Measurements from ENCODE around the gene PRRC2C.
A peak's percentile ranks its signal among the peaks of the same experiment; 100 is the strongest.

The PRRC2C gene

DNA sequence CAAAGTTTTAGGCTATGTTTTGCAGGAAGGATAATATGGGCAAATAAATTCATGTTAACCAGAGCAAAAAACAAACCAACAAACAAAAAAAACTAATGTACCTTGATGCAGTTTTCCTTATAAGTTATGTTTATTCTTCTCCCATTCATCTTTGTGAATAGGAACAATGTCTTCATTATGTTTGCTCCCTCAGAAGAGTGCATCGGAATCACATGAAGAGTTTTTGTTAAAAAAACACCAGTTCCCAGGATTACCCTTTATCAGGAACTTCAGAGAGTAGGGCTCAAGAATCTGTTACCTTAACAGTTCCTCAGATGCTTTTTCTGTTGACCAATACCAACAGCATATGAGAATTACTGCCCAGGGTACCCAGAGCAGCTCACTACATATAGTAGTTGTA, 14.6 kb upstream of the PRRC2C start:
- Histone ChIP-seq H3K4me2 (ENCODE audit: low read length) (no peak overlapping the region), H2AFZ (no peak overlapping the region), H3K36me3 (ENCODE audit: control insufficient read depth, insufficient read depth, low read length) (no peaks in the 10 kb centered on the region), H3K4me1 (no peaks in the 10 kb centered on the region), H3K27me3 (ENCODE audit: control insufficient read depth, insufficient read depth, low read length) (no peaks in the 10 kb centered on the region), H3K9me3 (ENCODE audit: control insufficient read depth, low read length) (no peaks in the 10 kb centered on the region), H3K9ac (no peak overlapping the region), H3K27ac (no peak overlapping the region), H3K79me2 (no peaks in the 10 kb centered on the region), H3K4me3 (ENCODE audit: low read depth, low read length) (no peak overlapping the region)
- TF ChIP-seq, protein P1, sequence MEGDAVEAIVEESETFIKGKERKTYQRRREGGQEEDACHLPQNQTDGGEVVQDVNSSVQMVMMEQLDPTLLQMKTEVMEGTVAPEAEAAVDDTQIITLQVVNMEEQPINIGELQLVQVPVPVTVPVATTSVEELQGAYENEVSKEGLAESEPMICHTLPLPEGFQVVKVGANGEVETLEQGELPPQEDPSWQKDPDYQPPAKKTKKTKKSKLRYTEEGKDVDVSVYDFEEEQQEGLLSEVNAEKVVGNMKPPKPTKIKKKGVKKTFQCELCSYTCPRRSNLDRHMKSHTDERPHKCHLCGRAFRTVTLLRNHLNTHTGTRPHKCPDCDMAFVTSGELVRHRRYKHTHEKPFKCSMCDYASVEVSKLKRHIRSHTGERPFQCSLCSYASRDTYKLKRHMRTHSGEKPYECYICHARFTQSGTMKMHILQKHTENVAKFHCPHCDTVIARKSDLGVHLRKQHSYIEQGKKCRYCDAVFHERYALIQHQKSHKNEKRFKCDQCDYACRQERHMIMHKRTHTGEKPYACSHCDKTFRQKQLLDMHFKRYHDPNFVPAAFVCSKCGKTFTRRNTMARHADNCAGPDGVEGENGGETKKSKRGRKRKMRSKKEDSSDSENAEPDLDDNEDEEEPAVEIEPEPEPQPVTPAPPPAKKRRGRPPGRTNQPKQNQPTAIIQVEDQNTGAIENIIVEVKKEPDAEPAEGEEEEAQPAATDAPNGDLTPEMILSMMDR (IDR thresholded peaks at IDR 0.05) = no peak

DNA sequence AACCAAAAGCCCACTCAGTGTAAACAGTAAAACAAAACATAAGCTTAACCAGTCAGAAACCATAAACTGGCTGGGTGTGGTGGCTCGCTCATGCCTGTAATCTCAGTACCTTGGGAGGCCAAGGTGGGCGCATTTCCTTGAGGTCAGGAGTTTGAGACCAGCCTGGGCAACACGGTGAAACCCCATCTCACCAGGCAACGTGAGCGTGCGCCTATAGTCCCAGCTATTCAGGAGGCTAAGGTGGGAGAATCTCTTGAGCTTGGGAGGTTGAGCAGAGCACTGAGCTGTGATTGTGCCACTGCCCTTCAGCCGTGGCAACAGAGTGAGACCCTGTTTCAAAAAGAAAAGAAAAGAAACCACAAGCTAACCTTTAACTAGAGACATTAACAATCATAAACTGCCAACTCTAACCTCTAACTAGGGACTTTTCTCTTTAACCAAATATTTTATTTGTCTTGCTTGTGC, 13.1 kb upstream of the PRRC2C start:
- no peaks in the 10 kb centered on the region for H3K79me2 ChIP-seq
- no peaks in the 10 kb centered on the region for H3K9me3 ChIP-seq (ENCODE audit: control insufficient read depth, low read length)
- H3K4me2 ChIP-seq (ENCODE audit: low read length) = no peak overlapping the region
- H3K27me3 ChIP-seq (ENCODE audit: control insufficient read depth, insufficient read depth, low read length) = no peaks in the 10 kb centered on the region
- no peaks in the 10 kb centered on the region for H3K4me1 ChIP-seq
- TF ChIP-seq, protein P1 (IDR thresholded peaks at IDR 0.05) = no peak
- H3K9ac ChIP-seq = no peak overlapping the region
- no peaks in the 10 kb centered on the region for H3K36me3 ChIP-seq (ENCODE audit: control insufficient read depth, insufficient read depth, low read length)
- no peak overlapping the region for H2AFZ ChIP-seq
- no peak overlapping the region for H3K4me3 ChIP-seq (ENCODE audit: low read depth, low read length)
- H3K27ac ChIP-seq = no peak overlapping the region

DNA sequence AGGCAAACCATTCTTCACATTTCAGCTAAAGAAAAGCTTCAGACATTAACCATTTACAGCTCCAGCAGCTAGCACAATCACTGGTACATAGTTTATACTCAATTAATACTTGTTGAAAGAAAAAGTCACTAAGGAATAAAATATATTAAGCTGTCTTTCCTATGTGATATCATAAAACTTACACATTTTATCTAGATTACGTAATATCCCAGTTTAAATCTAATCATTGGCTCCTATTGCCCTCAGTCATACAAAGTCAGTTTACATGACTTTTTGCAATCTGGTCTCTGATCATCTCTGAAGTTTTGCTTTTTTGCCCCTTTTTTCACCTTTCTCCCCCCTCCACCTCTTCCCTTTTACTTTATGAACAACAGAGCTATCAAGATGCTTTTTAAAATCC, 8.5 kb upstream of the PRRC2C start:
- no peaks in the 10 kb centered on the region for H3K9me3 ChIP-seq (ENCODE audit: control insufficient read depth, low read length)
- no peak overlapping the region for H3K9ac ChIP-seq

DNA sequence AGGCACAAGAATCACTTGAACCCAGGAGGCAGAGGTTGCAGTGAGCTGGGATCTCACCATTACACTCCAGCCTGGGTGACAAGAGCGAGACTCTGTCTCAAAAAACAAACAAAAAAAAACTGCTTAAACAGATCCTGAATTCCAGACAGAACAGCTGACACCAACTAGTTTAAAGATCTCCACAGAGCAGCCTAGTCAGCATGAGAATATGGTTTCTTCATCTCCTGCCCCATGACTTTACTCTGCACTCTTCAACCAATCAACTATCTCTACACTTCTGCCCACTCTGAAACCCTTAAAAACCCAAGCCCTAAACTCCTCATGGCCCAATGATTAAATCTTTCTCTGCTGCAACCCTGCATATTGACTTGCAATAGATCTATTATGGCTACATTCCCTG, 7.5 kb upstream of the PRRC2C start:
- Histone ChIP-seq H3K79me2 (no peaks in the 10 kb centered on the region), H3K9me3 (ENCODE audit: control insufficient read depth, low read length) (no peaks in the 10 kb centered on the region), H3K4me3 (ENCODE audit: low read depth, low read length) (no peak overlapping the region), H3K27me3 (ENCODE audit: control insufficient read depth, insufficient read depth, low read length) (no peaks in the 10 kb centered on the region), H3K4me2 (ENCODE audit: low read length) (no peak overlapping the region), H2AFZ (no peak overlapping the region), H3K27ac (no peak overlapping the region), H3K4me1 (no peaks in the 10 kb centered on the region), H3K9ac (no peak overlapping the region), H3K36me3 (ENCODE audit: control insufficient read depth, insufficient read depth, low read length) (no peaks in the 10 kb centered on the region)
- TF ChIP-seq, protein P1 (IDR thresholded peaks at IDR 0.05) = no peak

More for the DNA sequence above, 8.5 kb upstream of the PRRC2C start:
- Histone ChIP-seq H3K79me2 (no peaks in the 10 kb centered on the region), H3K4me2 (ENCODE audit: low read length) (no peak overlapping the region), H3K4me1 (no peaks in the 10 kb centered on the region), H3K27me3 (ENCODE audit: control insufficient read depth, insufficient read depth, low read length) (no peaks in the 10 kb centered on the region), H3K36me3 (ENCODE audit: control insufficient read depth, insufficient read depth, low read length) (no peaks in the 10 kb centered on the region), H3K4me3 (ENCODE audit: low read depth, low read length) (no peak overlapping the region), H3K27ac (no peak overlapping the region), H2AFZ (no peak overlapping the region)
- TF ChIP-seq, protein P1 (IDR thresholded peaks at IDR 0.05) = no peak

DNA sequence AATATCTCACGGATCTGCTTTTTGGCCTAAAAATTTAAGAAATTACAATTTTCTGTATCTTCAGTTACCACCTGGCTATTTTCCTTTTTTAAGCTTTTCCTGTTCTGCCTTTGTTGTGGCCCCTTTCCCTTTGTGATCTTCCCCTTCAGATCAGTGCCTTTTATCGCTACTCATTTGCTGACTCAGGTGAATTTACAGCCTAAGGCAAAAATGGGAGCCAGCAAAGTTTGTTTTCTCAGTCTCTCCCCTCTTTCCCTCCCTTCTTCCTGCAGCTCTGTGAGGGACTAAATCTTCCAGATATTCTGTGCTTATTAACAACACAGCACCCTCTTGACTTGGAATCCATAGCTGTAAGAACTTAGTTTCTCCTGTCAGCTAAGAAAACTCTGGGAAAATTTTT, 5.3 kb upstream of the PRRC2C start:
- H3K79me2 ChIP-seq = no peaks in the 10 kb centered on the region
- H3K9ac ChIP-seq = no peak overlapping the region
- peak overlapping the region; percentile 14 for H3K4me3 ChIP-seq (ENCODE audit: low read depth, low read length)
- TF ChIP-seq, protein P1 (IDR thresholded peaks at IDR 0.05) = no peak
- no peaks in the 10 kb centered on the region for H3K9me3 ChIP-seq (ENCODE audit: control insufficient read depth, low read length)
- no peaks in the 10 kb centered on the region for H3K36me3 ChIP-seq (ENCODE audit: control insufficient read depth, insufficient read depth, low read length)
- no peak overlapping the region for H2AFZ ChIP-seq
- no peak overlapping the region for H3K27ac ChIP-seq
- no peaks in the 10 kb centered on the region for H3K27me3 ChIP-seq (ENCODE audit: control insufficient read depth, insufficient read depth, low read length)
- no peaks in the 10 kb centered on the region for H3K4me1 ChIP-seq
- H3K4me2 ChIP-seq (ENCODE audit: low read length) = peak overlapping the region; percentile 26
